GM23338 (cell line): Measurements from ENCODE around the gene TSLP. TPM values are rescaled to one million over a fixed set of nuclear protein-coding genes. Genes with fewer than 3 reads are reported as not detected.

ENCODE experiments used
- ATAC-seq: fragments of 200-7000 bp; cut with Tn5 transposase; 3 replicates; pipeline ENCODE4 v1.9.1; 2020
- DNase-seq: peaks from one replicate; pipeline ENCODE4 v3.0.0-alpha.2; 2015; ENCODE audit warnings: low spot score
- H2AFZ ChIP-seq: fragments of 200-600 bp; sonication (generic); 2 replicates; pipeline ENCODE4 v1.8.0; 2016; ENCODE audit warnings: antibody characterized with exemption, mild to moderate bottlenecking, moderate library complexity
- H3F3A ChIP-seq: fragments of 200-600 bp; sonication (generic); replicated peaks from 2 replicates; pipeline ENCODE4 v1.8.0; 2017; ENCODE audit warnings: antibody characterized with exemption, mixed run types, low read depth
- H3K27ac ChIP-seq: fragments of 200-600 bp; sonication (generic); 2 replicates; pipeline ENCODE4 v1.6.1; 2016; ENCODE audit warnings: low read depth
- H3K27me3 ChIP-seq: fragments of 200-600 bp; sonication (generic); 2 replicates; pipeline ENCODE4 v1.8.0; 2016; ENCODE audit warnings: mild to moderate bottlenecking, mixed run types, moderate library complexity; ENCODE audit not compliant: insufficient read depth
- H3K36me3 ChIP-seq: fragments of 200-600 bp; sonication (generic); 2 replicates; pipeline ENCODE4 v1.8.0; 2016; ENCODE audit warnings: mild to moderate bottlenecking; ENCODE audit not compliant: insufficient read depth
- H3K4me1 ChIP-seq: fragments of 200-600 bp; sonication (generic); 2 replicates; pipeline ENCODE4 v1.8.0; 2016; ENCODE audit warnings: mild to moderate bottlenecking, moderate library complexity; ENCODE audit not compliant: insufficient read depth
- H3K4me2 ChIP-seq: fragments of 200-600 bp; sonication (generic); 2 replicates; pipeline ENCODE4 v1.7.1; 2017; ENCODE audit warnings: mixed run types
- H3K4me3 ChIP-seq: fragments of 200-600 bp; sonication (generic); 2 replicates; pipeline ENCODE4 v1.6.1; 2016; ENCODE audit warnings: mixed run types
- H3K79me2 ChIP-seq: fragments of 200-600 bp; sonication (generic); replicated peaks from 2 replicates; pipeline ENCODE4 v1.8.0; 2017; ENCODE audit warnings: mild to moderate bottlenecking; ENCODE audit not compliant: insufficient read depth
- H3K9me2 ChIP-seq: fragments of 200-600 bp; sonication (generic); 2 replicates; pipeline ENCODE4 v1.8.0; 2017; ENCODE audit not compliant: insufficient read depth
- H4K20me1 ChIP-seq: fragments of 200-600 bp; sonication (generic); replicated peaks from 2 replicates; pipeline ENCODE4 v1.8.0; 2017; ENCODE audit warnings: mild to moderate bottlenecking; ENCODE audit not compliant: insufficient read depth
- H3K27ac Mint-ChIP-seq: 2 replicates; pipeline ENCODE4 v1.8.0; 2020; ENCODE audit warnings: inconsistent platforms, mild to moderate bottlenecking, moderate library complexity, mixed read lengths
- H3K27me3 Mint-ChIP-seq: 3 replicates; pipeline ENCODE4 v1.8.0; 2022; ENCODE audit warnings: low read depth, mild to moderate bottlenecking, moderate library complexity, mixed read lengths, inconsistent platforms; ENCODE audit not compliant: insufficient read depth, poor library complexity
- H3K36me3 Mint-ChIP-seq: 3 replicates; pipeline ENCODE4 v1.8.0; 2021; ENCODE audit warnings: low read depth, mild to moderate bottlenecking, inconsistent platforms, moderate library complexity, mixed read lengths
- H3K4me1 Mint-ChIP-seq: 3 replicates; pipeline ENCODE4 v1.8.0; 2020; ENCODE audit warnings: mild to moderate bottlenecking, inconsistent platforms, mixed read lengths
- H3K4me3 Mint-ChIP-seq: 3 replicates; pipeline ENCODE4 v1.8.0; 2021; ENCODE audit warnings: moderate library complexity, mild to moderate bottlenecking, inconsistent platforms, mixed read lengths
- H3K9me3 Mint-ChIP-seq: 3 replicates; pipeline ENCODE4 v1.8.0; 2020; ENCODE audit warnings: moderate library complexity, mild to moderate bottlenecking, inconsistent platforms, mixed read lengths
- CREB1 ChIP-seq: fragments of 250-450 bp; sonication (Bioruptor Pico); IDR thresholded peaks from 2 replicates; pipeline ENCODE4 v1.5.0; 2020; ENCODE audit warnings: low read depth, mild to moderate bottlenecking, moderate library complexity
- CTCF ChIP-seq, 2 experiments: fragments of 200-600 bp in 1 of 2; sonication (generic) in 1 of 2; conservative IDR thresholded peaks; 2 replicates each; pipeline versions ENCODE4 v1.5.1 to v1.6.1; 2016 to 2017; ENCODE audit warnings: antibody characterized with exemption in 2 of 2, low read depth in 2 of 2, mild to moderate bottlenecking in 2 of 2, moderate library complexity in 1 of 2
- ETS1 ChIP-seq: IDR thresholded peaks from 2 replicates; pipeline ENCODE4 v1.6.1; 2016; ENCODE audit warnings: antibody characterized with exemption
- STAT1 ChIP-seq: IDR thresholded peaks from one replicate; pipeline ENCODE4 v1.6.1; 2016; ENCODE audit warnings: antibody characterized with exemption; ENCODE audit not compliant: unreplicated experiment
- ZNF331 ChIP-seq: fragments of 250-450 bp; sonication (Bioruptor Pico); IDR thresholded peaks from 2 replicates; pipeline ENCODE4 v1.5.0; 2020; ENCODE audit warnings: low read depth, mild to moderate bottlenecking, moderate library complexity
- ZNF462 ChIP-seq: fragments of 250-450 bp; sonication (Bioruptor Pico); IDR thresholded peaks from 2 replicates; pipeline ENCODE4 v1.5.0; 2020; ENCODE audit warnings: mild to moderate bottlenecking, moderate library complexity
- polyA plus RNA-seq: library from polyadenylated mRNA; unstranded; fragments of >200 nt; fragmentation: Nextera tagmentation; extraction: Ambion mirVana; gene quantifications from 2 replicates; pipeline ENCODE4 v1.2.1, GENCODE V29; 2016
- total RNA-seq: library from RNA; depleted of rRNA; stranded (reverse); fragments of >200 nt; shearing (Covaris generic); gene quantifications from 2 replicates; pipeline ENCODE4 v1.2.3, GENCODE V29; 2014

TSLP gene
- total and polyA plus RNA-seq, 2 experiments from 2014 or later: 0.35 to 1.5 TPM

- Histone ChIP-seq H3K4me2 (no peak overlapping the region), H3K4me3 (no peak overlapping the region), H3K79me2 (no peaks in the 10 kb centered on the region), H3K27ac (no peak overlapping the region), H3K36me3 (peaks cover 40% of the 10 kb centered on the region; the same call in 1 of the 2 replicates), H2AFZ (no peak overlapping the region), H3K9me2 (no peaks in the 10 kb centered on the region), H3K27me3 (no peaks in the 10 kb centered on the region), H4K20me1 (no peaks in the 10 kb centered on the region; the same call in 1 of the 2 replicates), H3F3A (no peaks in the 10 kb centered on the region), H3K4me1 (peaks cover 16% of the 10 kb centered on the region)
- TF ChIP-seq ZNF462 (CRISPR knock-in tag): no peak
- no peak for TF ChIP-seq CREB1 (CRISPR knock-in tag)
- no peak for TF ChIP-seq ZNF331
- no peak for TF ChIP-seq ETS1
- no peak for TF ChIP-seq STAT1
- TF ChIP-seq CTCF (conservative IDR thresholded peaks at IDR 0.05; ENCODE audit: low read depth in 2 of 2): no peak
- Mint-ChIP-seq H3K4me3 (no peak overlapping the region), H3K4me1 (peaks cover 18% of the 10 kb centered on the region; the same call in 2 of the 3 replicates), H3K9me3 (no peaks in the 10 kb centered on the region), H3K36me3 (peaks cover 43% of the 10 kb centered on the region), H3K27ac (no peak overlapping the region), H3K27me3 (no peaks in the 10 kb centered on the region)
- no peak for ATAC-seq
- no peak for DNase-seq
Observed at GRCh38 chr5:111111956-111112355, 40.4 kb downstream of the TSLP start.
